NCI-H226 (cell line): ENCODE results near the gene FRMD4A.

Experiments
- DNase-seq: peaks from one replicate; pipeline ENCODE4 v3.0.0-alpha.2; 2015

Gene FRMD4A

DNA sequence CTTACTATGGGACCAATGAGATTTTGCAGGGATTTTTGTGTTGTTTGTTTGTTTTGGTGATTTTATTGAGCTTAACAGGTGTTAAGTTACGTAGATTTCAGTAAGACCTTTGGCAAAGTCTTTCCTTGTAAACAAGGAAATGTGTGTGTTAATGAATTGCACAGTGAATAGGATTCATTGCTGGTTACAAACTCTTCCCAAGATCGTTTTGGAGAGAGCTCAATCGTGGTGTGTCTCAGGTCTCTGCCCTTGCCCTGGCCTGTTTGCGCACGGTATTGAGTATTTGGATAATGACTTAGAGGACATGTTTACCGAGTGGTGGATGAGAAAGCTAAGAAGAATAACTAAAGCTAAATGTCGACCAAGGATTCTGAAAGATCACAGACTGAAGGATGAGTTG, 702.1 kb downstream of the FRMD4A start:
- DNase-seq: no peak

DNA sequence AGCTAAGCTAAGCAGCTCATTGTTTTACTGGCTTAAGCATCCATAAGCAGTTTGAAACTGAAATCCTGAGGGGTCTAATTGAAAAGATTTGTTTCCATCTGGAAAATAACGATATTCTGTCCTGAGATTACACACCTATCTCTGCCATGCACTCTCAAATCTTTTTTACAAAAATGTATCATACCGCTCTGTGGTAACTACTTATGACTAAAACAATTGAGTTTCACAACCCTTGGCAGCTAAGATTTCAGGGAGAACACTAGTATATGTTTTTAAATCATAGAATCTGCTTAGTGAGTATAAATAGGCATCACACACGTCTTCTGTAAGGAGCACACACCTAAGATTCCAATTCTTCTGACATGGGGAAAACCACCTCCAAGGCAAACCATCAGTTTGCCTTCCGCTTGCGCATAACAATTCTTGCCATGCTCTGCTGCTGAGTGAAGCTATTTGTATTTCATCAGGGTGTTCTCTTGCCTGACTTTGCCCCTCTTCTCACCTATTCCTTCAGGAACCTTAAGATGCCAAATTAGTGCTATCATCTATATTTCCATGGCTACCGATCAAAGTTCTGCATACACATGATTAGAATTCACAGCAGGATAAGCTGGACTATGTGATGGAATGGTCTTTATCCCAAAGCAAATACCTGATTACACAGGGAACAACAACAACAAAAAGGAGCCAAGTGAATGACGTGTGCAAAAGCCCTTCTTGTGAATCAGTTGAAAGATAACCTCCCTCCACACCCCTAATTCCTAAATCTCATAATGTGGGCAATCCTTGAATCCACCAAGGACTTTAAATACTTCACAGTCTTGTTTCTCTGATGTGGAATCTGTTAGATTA, 703.0 kb downstream of the FRMD4A start:
- no peak for DNase-seq

DNA sequence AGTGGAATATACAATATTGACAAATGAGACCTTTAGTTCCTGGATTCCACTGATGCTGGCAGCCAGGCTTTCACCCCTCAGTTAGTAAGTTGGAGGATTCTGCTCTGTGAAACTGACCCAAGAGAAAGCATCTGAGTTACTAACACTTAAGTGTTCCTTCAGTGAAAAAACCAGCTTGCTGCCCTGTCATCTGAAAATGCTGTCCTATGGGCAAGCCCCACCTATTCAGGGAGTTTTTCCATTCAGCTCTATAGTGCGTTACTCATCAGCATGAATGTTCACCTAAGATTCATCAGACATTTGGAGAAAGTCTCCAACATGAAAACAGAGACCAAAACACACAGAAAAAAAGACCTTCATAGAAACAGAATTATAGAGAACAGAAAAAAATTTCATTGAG, 706.1 kb downstream of the FRMD4A start:
- no peak for DNase-seq

DNA sequence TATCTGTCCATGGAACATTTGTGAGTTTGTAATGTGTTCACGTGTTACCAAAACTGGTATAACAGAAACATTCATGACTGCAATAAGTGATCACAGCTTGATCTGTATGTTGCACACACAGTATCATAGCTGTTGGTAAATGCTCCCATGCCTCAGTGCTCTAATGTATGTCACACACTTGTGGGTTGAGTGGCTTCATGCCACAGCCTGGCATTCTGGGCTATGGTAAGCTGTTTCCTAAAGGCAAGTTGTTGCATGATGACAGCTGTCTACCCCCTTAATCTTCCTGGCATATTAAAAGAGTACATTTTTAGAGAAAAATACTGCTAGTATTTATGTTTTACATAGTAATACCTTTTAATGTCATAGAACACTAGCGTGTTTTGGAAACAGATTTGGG, 708.8 kb downstream of the FRMD4A start:
- DNase-seq: no peak

DNA sequence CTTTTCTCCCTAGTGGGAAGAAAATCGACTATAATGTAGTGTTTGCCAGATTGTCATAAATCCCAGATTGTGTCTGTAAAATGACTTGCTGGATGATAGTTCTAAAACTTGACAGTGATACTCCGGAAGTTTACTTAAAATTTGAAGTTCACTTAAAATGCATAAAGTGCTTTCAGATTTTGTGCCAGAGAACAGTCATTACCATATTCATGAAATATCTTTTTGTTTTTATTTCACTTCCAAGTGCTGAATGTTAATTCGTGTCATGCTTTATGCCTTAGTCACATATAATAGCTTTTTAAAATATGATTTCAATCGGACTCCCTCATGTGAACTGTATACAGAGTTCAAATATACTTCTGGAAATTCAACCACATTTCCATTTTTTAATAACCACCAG, 713.6 kb downstream of the FRMD4A start:
- no peak for DNase-seq

DNA sequence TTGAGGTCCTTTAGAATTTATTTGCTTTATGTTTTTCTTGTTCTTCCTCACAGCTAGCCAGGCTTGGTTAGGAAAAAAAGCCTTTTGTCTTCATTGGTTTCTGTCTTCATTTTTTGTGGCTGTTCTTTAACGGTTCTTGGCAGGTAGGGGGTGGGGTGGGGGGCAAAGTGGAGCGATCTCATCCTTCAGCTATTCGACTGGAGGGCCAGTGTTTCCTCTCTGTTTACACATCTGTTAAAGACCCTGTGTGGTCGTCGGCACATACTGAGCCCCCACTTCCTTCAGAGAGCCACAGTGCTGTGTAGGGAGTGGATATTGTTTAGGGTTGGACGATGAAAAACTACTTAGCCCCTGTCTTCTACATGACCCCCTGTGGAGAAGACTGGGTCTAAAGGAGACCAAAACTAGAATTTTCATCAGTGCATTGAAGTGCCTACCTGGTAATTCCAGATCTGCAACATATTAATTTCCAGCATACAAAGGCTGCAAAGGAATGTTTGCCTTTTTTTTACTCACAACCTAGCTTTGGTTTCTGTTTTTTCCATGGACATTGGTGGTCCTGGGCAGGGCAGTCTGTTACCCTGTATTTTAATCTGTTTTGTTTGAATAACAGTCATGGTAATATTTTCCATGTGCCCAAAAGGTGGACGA, 714.9 kb downstream of the FRMD4A start:
- DNase-seq: peak; percentile 49

DNA sequence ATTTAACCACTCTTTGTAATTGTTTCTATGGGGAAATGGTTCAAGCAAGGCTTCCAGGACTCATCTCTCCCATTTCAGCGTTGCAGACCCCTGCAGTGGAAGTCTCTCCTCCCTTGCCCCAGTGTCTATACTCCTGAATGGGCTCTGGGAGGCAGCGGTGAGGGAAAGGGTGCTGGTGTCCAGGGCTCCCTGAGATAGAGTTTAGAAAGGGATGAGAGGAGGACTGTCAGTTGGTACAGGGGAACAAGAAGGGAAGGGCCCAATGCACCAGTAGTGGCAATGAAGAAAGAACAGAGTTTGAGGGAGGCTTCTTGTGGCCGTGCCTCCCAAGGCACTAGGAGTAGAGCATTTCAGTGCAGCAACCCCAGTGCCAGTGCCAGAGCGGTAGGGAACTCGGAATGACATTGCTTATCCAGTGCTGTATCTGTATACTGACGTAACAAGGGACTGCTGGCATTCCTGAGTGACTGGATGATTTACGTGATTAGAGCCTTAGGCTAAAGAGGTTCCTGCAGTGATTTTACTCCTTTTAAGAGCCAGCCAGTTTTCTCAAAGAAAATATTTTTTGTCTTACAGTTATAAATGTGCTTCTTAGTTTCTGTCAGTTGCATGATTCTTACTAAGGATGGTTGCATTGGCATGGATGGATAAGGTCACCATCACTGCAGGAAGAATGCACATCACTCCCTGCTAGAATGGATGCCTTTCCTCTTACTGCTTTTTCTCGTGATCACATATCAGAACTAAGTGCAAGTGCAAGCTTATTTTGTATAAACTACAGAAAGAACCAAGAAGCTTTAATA, 716.0 kb downstream of the FRMD4A start:
- DNase-seq: peak; percentile 87

DNA sequence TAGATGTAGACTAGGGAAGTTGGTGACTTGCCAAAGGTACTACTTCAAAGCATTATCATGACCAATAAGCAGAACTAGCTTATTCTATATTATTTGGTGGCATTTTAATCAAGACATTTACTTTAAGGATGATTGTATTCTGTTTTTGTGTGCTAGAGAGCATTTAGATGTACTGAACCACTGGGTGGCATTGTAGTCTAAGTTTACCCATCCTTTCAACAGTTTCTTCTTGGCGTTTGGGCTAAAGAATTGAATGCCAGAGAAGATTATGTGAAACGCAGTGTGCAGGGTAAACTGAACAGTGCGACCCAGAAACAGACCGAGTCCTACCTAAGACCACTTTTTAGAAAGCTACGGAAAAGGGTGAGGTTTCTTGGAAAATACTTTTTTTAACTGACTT, 717.2 kb downstream of the FRMD4A start:
- DNase-seq: peak; percentile 20

DNA sequence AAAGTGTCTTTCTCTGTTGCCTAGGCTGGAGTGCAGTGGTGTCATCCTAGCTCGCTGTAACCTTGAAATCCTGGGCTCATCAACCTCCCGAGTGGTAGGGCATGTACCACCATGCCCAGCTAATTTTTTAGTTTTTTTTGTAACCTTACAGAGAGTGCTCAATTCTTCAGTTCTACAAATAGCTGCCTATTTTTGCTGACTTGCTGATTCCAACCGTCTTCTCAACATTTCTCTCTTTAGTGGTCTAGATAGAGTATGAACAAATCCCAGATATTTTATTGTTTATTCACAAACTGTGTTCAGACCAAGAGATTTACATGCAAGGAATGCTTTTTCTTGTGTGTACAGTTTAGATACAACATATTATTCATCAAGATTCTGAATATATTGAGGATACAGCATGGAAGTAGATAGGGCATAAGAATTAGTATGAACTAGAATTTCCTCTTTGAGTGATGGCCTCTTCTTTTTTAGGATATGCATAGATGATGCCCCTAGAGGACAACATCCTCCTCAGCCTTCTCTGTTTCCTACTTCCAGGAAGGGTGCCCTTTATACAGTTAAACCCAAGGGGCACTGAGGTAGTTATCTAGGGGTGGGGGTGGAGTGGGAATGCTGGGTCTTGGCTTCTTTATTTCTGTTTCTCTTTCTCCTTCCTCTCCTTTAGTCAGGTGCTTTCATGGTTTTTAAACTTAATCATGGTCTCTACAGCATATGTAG, 717.9 kb downstream of the FRMD4A start:
- no peak for DNase-seq

DNA sequence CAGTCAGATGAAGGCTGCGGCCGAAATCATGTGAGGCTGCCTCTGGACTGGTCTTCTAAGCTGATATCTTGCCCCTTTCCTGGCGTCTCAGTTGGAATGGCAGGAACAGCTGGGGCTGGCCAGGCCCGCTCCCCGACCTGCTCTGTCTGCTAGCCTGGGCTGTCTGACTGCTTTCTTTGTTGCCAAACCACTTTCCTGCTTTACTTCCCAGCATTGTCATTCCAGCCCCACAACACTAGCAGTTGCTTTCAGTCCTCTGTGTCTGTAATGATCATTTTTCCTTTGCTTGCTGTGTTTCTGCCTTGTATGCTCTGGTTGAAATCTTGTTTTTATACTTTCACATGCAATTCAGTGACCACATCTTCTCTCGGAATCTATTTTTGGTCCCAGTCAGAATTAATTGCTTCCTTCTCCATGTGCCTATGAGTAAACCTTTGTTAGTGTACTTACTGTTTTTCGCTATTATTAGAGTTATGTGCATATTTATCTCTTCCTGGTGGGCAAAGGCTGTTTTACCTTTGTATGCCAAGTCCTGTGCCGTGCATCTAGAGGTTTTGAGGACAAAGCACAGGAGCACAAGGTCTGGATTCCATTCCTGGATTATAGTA, 722.4 kb downstream of the FRMD4A start:
- no peak for DNase-seq

DNA sequence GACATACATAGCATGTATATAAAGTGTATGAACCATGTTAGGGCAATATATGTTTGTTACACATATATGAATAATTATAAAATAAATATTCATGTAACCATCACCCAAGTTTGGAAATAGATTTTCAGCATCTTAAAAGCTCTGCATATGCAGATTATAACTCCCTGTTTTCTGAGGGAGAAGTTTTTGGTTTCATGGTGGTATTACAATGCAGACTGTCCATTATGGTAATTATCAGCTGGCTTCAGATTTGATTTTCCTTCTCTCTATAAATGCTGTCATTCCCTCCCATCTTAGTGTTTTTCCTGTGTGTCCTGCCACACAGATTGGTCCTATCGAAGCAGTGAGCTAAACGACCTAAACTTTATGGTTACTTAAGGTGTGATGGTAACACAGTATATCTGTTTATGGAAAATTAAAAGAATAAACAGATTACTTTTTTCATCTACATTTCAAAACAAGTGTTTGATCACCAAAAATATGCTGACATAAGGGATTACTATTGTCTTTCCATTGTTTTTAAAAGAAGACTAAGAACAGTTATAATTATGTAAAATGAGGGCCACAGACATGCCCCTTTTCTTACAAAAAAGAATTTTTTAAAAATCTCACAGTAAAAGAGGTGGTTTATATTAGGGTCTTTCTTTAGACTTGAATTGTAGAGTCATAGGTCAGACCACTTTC, 726.2 kb downstream of the FRMD4A start:
- no peak for DNase-seq

DNA sequence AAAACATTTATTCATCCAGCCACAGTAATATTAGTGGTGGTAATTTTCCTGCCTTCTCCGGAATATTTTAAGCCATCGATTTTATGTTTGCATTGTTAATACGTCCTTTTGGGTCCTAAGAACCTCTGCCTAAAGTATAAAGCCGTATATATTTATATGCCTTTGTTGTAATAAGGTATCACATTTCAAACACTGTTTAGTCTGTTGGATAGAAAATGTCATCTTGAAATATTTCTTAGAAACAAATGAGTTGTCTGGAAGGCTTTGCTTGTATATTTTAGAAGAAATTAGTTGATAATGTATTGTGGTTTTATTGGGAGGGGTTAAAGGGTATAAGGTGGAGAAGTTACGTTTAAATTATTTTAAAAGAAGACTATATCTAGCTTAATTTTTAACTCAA, 732.8 kb downstream of the FRMD4A start:
- DNase-seq: no peak

DNA sequence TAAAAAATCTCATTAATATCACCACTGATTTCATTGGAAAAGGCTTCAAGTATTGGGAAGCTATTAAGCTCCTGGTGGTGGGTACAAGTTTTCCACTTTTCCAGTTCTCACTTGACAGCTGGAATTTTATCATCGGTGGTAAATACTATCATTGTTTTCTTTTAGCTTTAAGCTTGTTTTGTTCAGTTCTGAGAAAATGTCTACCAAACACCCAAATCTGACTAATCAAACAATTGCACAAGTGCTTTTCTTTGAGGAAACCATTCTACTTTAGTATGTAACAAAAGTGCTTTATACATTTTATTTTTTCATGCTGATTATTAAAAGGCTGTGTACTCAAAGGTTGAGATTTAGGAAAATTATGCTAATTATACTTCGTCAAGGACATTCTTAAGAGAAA, 736.1 kb downstream of the FRMD4A start:
- no peak for DNase-seq
